GM21360 (cell line): ENCODE data around the gene PLEKHA4.
"Not testable (repeated sequence)": the region's sequence is repeated elsewhere in the genome, so short reads cannot be mapped to it uniquely, and the experiment has no call there.

Experiments used
- ATAC-seq: cut with Tn5 transposase; IDR thresholded peaks from one replicate; pipeline ENCODE4 v1.9.1; 2021; ENCODE audit warnings: mild to moderate bottlenecking, moderate library complexity; ENCODE audit not compliant: unreplicated experiment

The PLEKHA4 gene

GRCh38 chr19:48890551-48890950, 22.1 kb upstream of the PLEKHA4 start:
- ATAC-seq: no peak

- ATAC-seq: not testable (repeated sequence)
Measured at GRCh38 chr19:48889496-48889895, 21.1 kb upstream of the PLEKHA4 start.

DNA sequence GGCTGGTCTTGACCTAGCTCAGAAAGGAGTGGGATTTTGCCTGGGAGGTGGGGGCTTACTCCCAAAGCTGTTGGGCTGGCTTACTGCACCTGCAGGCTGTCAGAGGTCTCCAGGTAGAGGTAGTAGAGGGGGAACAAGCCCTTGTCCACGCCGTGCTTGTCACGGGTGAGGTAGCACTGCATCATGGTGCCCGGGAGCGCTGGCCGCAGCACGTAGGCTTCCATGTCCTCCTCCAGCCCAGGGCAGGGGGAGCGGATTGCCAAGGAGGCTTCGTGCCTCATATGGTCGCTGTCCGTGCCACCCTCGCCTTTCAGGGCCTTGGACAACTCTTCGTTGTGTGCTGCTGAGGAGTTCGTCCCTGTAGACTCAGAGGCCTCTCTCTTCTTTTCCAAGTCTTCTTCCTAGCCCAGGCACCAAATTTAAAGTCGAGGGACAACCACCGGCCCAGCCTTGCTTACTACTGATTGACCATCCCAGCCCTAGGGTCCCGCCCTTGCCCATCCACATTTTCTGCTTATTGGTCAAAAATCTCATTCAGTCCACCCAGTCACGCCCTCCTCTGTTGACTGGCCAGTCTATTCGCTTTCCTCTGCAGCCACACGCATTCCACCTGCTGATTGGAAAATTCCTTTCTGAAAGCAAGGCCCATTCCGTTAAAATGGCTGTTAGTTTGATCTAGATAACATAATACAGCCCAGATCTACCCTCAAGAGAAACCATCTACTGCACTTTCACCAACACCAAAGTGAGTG, 19.6 kb upstream of the PLEKHA4 start:
- ATAC-seq: no peak

DNA sequence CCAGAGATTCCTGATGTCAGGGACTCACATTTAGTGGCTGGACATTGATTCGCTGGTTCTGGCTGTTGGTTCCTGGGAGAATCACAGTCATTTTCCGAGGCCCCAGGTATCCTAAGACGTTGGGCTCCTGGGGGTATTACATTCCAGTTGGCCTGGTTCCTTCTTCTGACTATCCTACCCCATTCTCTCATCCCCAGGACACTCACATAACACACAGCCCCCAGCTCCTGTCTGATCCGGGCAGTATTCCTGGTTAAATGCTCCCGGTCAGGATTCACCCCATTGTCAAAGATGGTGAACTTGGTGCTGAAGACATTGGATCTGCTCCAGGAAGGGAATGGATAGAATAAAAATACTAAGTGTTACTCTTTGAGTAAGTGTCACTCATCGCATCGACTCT, 15.3 kb upstream of the PLEKHA4 start:
- ATAC-seq: no peak

GRCh38 chr19:48881741-48882657, 13.6 kb upstream of the PLEKHA4 start:
- no peak for ATAC-seq

GRCh38 chr19:48879696-48880095, 11.3 kb upstream of the PLEKHA4 start:
- ATAC-seq: not testable (repeated sequence)

DNA sequence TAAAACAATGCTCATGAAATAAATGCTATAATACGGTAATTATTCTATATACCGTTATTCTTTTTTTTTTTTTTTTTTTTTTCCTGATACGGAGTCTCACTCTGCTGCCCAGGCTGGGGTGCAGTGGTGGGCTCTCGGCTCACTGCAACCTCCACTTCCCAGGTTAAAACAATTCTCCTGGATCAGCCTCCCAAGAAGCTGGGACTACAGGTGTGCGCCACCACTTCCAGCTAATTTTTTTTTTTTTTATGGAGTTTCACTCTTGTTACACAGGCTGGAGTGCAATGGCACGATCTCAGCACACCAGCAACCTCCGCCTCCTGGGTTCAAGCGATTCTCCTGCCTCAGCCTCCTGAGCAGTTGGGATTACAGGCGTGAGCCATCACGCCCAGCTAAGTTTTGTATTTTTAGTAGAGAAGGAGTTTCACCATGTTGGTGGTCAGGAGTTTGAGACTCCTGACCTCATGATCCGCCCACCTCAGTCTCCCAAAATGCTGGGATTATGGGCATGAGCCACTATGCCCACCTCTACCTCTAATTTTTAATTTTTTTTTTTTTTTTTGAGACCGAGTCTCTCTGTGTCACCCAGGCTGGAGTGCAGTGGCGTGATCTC, 10.7 kb upstream of the PLEKHA4 start:
- ATAC-seq: no peak

- ATAC-seq: no peak
Measured at GRCh38 chr19:48878196-48879024, 10.0 kb upstream of the PLEKHA4 start.

GRCh38 chr19:48877855-48878195, 9.4 kb upstream of the PLEKHA4 start:
- no peak for ATAC-seq

DNA sequence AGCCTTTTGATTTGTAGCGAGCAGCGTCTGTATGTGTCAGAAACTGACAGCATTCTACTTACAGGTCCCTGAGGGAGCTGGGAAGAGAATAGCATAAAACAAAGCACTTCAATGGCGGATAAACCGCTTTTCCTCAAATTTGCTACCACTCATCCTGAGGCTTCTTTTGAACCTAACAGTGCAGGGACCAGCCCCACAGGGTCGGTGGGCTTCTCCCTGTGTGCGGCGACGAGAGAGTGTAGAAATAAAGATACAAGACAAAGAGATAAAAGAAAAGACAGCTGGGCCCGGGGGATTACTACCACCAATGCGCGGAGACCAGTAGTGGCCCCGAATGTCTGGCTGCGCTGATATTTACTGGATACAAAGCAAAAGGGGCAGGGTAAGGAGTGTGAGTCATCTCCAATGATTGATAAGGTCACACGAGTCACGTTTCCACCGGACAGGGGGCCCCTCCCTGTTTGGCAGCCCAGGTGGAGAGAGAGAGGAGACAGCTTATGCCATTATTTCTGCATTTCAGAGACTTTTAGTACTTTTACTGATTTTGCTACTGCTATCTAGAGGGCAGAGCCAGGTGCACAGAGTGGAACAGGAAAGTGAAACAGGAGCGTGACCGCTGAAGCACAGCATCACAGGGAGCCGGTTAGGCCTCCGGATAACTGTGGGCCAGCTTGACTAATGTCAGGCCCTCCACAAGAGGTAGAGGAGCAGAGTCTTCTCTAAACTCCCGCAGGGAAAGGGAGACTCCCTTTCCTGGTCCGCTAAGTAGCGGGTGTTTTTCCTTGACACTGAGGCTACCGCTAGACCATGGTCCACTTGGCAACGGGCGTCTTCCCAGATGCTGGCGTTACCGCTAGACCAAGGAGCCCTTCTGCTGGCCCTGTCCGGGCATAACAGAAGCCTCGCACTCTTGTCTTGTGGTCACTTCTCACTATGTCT, 7.9 kb upstream of the PLEKHA4 start:
- not testable (repeated sequence) for ATAC-seq

GRCh38 chr19:48874303-48875135, 6.1 kb upstream of the PLEKHA4 start:
- ATAC-seq: peak; percentile 3

DNA sequence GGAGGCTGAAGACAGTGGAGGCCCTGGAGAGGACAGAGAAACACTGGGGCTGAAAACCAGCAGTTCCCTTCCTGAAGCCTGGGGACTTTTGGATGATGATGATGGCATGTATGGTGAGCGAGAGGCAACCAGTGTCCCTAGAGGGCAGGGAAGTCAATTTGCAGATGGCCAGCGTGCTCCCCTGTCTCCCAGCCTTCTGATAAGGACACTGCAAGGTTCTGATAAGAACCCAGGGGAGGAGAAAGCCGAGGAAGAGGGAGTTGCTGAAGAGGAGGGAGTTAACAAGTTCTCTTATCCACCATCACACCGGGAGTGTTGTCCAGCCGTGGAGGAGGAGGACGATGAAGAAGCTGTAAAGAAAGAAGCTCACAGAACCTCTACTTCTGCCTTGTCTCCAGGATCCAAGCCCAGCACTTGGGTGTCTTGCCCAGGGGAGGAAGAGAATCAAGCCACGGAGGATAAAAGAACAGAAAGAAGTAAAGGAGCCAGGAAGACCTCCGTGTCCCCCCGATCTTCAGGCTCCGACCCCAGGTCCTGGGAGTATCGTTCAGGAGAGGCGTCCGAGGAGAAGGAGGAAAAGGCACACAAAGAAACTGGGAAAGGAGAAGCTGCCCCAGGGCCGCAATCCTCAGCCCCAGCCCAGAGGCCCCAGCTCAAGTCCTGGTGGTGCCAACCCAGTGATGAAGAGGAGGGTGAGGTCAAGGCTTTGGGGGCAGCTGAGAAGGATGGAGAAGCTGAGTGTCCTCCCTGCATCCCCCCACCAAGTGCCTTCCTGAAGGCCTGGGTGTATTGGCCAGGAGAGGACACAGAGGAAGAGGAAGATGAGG, 5.3 kb upstream of the PLEKHA4 start:
- no peak for ATAC-seq

- ATAC-seq: no peak
Measured at GRCh38 chr19:48872884-48873475, 4.6 kb upstream of the PLEKHA4 start.

GRCh38 chr19:48872182-48872883, 3.9 kb upstream of the PLEKHA4 start, which contains the start of gene PPP1R15A:
TSS of gene PPP1R15A (plus strand) at chr19:48872421. CDS start at chr19:48873234, 813 bp downstream.
- peak; percentile 30 for ATAC-seq

DNA sequence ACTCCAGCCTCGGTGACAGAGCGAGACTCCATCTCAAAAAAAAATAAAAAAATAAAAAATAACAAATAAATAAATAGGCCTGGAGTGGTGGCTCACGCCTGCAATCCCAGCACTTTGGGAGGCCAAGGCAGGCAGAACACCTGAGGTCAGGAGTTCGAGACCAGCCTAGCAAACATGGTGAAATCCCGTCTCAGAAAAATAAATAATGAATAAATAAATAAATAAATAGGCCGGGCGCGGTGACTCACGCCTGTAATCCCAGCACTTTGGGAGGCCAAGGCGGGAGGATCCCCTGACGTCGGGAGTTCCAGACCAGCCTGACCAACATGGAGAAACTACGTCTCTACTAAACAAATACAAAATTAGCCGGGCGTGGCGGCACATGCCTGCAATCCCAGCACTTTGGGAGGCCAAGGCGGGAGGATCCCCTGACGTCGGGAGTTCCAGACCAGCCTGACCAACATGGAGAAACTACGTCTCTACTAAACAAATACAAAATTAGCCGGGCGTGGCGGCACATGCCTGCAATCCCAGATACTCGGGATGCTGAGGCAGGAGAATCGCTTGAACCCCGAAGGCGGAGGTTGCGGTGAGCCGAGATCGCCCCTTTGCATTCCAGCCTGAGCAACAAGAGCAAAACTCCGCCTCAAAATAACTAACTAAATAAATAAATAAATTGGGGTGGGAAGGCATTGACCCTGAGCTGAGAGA, 3.2 kb upstream of the PLEKHA4 start:
- ATAC-seq: not testable (repeated sequence)

- ATAC-seq: no peak
Measured at GRCh38 chr19:48870048-48870447, 1.6 kb upstream of the PLEKHA4 start.
